Islet precursor cell (in vitro differentiated cells): Measurements from ENCODE around the gene FECH.

Source experiments
- DNase-seq: peaks from one replicate; pipeline ENCODE4 v3.0.0-alpha.2; 2018

FECH gene

GRCh38 chr18:57576316-57576715, 10.2 kb downstream of the FECH start:
- DNase-seq = no peak

- DNase-seq = peak; percentile 23
Measured at GRCh38 chr18:57575542-57575941, 11.0 kb downstream of the FECH start.

GRCh38 chr18:57574866-57575265, 11.6 kb downstream of the FECH start:
- no peak for DNase-seq

GRCh38 chr18:57570162-57570561, 16.3 kb downstream of the FECH start:
- DNase-seq = no peak

- DNase-seq = no peak
Measured at GRCh38 chr18:57569133-57569532, 17.4 kb downstream of the FECH start.

GRCh38 chr18:57561728-57562423, 24.6 kb downstream of the FECH start:
- DNase-seq = no peak

- DNase-seq = no peak
Measured at GRCh38 chr18:57561261-57561660, 25.2 kb downstream of the FECH start.

- no peak for DNase-seq
Measured at GRCh38 chr18:57559314-57559713, 27.2 kb downstream of the FECH start.

GRCh38 chr18:57555134-57555533, 31.4 kb downstream of the FECH start:
- no peak for DNase-seq

- DNase-seq = no peak
Measured at GRCh38 chr18:57550510-57550909, 36.0 kb downstream of the FECH start.

- DNase-seq = no peak
Measured at GRCh38 chr18:57547260-57547659, 39.2 kb downstream of the FECH start.

GRCh38 chr18:57544936-57545660, 41.4 kb downstream of the FECH start:
- no peak for DNase-seq

- DNase-seq = no peak
Measured at GRCh38 chr18:57543560-57543959, 42.9 kb downstream of the FECH start.

- no peak for DNase-seq
Measured at GRCh38 chr18:57542812-57543427, 43.6 kb downstream of the FECH start.

GRCh38 chr18:57542126-57542525, 44.4 kb downstream of the FECH start:
- no peak for DNase-seq

GRCh38 chr18:57539702-57540101, 46.8 kb downstream of the FECH start:
- DNase-seq = no peak

- no peak for DNase-seq
Measured at GRCh38 chr18:57538614-57539013, 47.9 kb downstream of the FECH start.

- no peak for DNase-seq
Measured at GRCh38 chr18:57534511-57534909, 52.0 kb downstream of the FECH start.

- no peak for DNase-seq
Measured at GRCh38 chr18:57533868-57534510, 52.5 kb downstream of the FECH start.

GRCh38 chr18:57533006-57533867, 53.3 kb downstream of the FECH start:
- peak; percentile 62 for DNase-seq

GRCh38 chr18:57529151-57529550, 57.4 kb downstream of the FECH start:
- DNase-seq = no peak

GRCh38 chr18:57527556-57528229, 58.8 kb downstream of the FECH start:
- peak; percentile 49 for DNase-seq
